ENCODE data around the gene B3GALT6.
"Not testable (repeated sequence)": the region's sequence is repeated elsewhere in the genome, so short reads cannot be mapped to it uniquely, and the experiment has no call there.

DNA sequence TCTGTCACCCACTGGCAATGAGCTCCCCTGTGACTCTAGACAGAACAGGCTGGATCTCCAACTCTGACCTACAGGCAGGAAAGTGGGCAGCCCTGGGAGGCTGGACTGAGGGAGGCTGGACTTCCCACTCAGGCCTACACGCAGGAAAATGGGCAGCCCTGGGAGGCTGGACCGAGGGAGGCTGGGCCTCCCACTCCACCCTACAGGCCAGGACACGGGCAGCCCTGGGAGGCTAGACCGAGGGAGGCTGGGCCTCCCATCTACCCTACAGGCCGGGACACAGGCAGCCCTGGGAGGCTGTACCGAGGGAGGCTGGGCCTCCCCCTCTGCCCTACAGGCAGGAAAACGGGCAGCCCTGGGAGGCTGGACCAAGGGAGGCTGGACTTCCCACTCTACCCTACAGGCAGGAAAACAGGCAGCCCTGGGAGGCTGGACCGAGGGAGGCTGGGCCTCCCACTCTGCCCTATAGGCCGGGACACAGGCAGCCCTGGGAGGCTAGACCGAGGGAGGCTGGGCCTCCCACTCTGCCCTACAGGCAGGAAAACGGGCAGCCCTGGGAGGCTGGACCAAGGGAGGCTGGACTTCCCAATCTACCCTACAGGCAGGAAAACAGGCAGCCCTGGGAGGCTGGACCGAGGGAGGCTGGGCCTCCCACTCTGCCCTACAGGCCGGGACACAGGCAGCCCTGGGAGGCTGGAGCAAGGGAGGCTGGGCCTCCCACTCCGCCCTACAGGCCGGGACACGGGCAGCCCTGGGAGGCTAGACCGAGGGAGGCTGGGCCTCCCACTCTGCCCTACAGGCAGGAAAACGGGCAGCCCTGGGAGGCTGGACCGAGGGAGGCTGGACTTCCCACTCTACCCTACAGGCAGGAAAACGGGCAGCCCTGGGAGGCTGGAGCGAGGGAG is 16.2 kb downstream of the B3GALT6 start:
- TF ChIP-seq, protein P1, sequence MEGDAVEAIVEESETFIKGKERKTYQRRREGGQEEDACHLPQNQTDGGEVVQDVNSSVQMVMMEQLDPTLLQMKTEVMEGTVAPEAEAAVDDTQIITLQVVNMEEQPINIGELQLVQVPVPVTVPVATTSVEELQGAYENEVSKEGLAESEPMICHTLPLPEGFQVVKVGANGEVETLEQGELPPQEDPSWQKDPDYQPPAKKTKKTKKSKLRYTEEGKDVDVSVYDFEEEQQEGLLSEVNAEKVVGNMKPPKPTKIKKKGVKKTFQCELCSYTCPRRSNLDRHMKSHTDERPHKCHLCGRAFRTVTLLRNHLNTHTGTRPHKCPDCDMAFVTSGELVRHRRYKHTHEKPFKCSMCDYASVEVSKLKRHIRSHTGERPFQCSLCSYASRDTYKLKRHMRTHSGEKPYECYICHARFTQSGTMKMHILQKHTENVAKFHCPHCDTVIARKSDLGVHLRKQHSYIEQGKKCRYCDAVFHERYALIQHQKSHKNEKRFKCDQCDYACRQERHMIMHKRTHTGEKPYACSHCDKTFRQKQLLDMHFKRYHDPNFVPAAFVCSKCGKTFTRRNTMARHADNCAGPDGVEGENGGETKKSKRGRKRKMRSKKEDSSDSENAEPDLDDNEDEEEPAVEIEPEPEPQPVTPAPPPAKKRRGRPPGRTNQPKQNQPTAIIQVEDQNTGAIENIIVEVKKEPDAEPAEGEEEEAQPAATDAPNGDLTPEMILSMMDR (IDR thresholded peaks at IDR 0.05) = not testable (repeated sequence)
- not testable (repeated sequence) for TF ChIP-seq POLR2A (IDR thresholded peaks at IDR 0.05)
